ENCODE results near the gene USP37. TPM values are rescaled to one million over a fixed set of nuclear protein-coding genes. Genes with fewer than 3 reads are reported as not detected.
"Not testable (repeated sequence)": the region's sequence is repeated elsewhere in the genome, so short reads cannot be mapped to it uniquely, and the experiment has no call there.

The USP37 gene
- polyA plus RNA-seq, 3 donors, result 1.3 to 2.4 (median 2.2) TPM

DNA sequence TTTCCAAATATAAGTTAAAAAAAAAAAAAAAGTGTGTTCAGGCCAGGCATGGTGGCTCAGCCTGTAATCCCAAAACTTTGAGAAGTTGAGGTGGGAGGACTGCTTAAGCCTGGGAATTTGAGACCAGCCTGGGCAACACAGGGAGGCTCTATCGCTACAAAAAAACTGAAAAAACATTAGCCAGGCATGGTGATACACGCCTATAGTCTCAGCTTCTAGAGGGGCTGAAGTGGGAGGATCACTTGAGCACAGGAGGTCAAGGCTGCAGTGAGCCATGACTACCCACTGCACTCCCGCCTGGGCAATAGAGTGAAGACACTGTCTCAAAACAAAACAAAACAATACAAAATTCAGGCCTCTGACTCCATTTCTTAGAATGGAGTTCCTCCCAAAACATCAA, 9.2 kb downstream of the USP37 start:
- no peak overlapping the region for H3K27ac ChIP-seq (ENCODE audit: low read depth, low read length)
- WGBS, 3 donors, result 95 to 97% (median 96%) methylated on average over 3 of the region's 3 CpGs

DNA sequence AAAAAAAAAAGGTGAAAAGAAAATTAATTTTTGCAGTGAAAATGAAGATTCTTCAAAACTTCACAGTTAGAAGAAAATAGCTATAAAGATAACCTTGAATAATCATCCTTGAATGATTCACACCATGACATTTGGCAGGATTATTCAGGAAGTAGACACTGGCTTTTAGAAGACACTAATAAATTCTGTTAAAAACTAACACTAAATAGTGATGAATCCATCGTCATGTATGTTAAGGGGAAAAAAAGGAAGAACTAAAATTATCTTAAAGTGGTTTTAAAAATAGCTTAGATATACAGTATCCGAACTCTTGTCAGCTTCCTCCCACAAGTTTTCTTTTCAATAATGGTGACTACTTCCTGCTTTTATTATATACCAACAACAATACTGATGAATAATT, 10.2 kb downstream of the USP37 start:
- 42 to 50% (median 46%) methylated on average over 2 of the region's 2 CpGs for WGBS, 3 donors
- no peak overlapping the region for H3K27ac ChIP-seq (ENCODE audit: low read depth, low read length)

DNA sequence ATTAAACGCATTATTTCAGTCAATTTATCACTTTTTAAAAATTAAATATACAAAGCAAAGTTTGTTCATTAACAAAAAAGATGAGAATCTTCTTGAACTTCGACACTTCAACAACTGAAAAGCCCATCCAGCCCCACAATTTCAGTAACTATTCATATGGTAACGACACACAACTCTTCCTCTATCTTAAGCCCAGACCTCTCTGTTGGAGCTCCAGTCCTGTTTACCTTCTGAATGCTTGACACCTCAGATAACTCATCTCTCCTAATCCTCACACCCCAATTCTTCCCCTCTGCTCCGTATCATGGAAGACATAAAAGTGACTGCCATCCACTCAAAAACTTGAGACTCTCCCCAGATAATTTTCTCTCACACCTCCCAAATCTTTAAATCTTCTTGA, 12.6 kb downstream of the USP37 start:
- WGBS, 3 donors, result 85 to 89% (median 89%) methylated on average over 4 of the region's 4 CpGs

DNA sequence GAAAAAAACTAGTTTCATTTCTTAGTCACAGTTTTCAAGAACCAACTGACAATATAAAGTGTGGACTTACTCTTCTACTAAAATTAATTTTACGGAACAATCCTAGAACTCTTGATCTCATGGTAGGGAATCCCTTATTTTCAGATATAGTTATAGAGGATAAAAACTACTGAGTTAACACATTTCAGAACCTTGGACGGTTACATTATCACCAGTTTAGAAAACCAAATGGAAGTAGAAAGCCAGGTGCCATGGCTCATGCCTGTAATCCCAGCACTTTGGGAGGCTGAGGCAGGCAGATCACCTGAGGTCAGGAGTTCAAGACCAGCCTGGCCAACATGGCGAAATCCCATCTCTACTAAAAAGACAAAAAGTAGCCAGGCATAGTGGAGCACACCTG, 13.9 kb downstream of the USP37 start:
- WGBS, 3 donors, result 96 to 97% (median 96%) methylated on average over 3 of the region's 3 CpGs
- not testable (repeated sequence) for H3K27ac ChIP-seq (ENCODE audit: low read depth, low read length)

More for the DNA sequence above, 12.6 kb downstream of the USP37 start:
- no peak overlapping the region for H3K27ac ChIP-seq (ENCODE audit: low read depth, low read length)

DNA sequence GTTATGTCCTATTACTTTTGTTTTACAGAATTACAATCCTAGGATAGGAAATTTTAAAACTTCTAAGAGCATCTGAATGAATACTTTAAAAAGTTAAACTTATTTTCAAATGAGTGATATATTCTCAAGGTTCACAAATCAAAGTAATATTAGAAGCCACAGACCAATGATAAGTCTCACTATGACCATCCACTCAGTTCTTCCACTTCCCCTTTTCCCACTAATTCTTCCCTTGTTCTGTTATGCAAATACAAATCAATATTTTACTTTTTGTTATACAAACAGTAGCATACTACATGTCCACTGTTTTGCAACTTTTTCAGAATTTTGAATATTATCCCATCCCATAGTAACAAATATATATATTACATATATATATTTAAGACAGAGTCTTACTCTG, 20.2 kb downstream of the USP37 start:
- H3K27ac ChIP-seq (ENCODE audit: low read depth, low read length), result no peak overlapping the region

DNA sequence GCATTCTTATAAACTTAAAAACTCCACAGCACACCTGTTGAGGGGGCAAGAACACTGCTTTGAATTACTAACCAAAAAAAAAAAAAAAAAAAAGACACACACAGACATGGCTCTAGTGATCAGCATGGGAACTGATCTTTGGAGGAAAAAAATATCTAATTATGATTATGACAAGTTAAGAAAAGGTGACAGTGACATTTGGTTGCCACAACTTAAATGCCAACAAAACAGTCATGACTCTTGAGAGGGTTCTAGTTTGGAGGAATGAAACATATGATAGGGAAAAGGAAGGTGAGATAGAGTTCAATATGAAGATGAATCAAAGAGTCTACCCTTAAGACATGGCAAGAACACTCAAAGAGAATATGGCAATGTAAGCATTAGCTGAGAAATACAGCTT, 20.6 kb downstream of the USP37 start:
- no peak overlapping the region for H3K27ac ChIP-seq (ENCODE audit: low read depth, low read length)

DNA sequence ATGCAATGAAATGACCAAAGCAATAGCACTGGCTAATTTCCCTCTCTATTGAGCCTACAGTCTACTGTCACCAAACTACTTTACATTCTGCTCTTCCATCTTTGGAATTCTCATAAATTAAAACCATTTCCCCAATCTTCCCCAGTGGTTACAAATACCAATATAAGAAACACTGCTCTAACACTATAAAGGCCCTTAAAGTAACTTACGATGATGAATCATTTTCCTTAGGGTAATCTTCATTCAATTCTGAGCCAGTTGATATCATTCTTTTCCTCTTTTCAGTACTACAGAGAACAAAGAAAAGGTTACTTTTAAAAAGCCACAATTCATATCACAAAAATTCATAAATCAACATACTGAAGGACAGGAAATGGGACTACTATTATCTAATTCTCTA, 22.1 kb downstream of the USP37 start:
- no peak overlapping the region for H3K27ac ChIP-seq (ENCODE audit: low read depth, low read length)
- WGBS, 3 donors, result 91 to 100% (median 98%) methylated on average over 1 of the region's 1 CpG

DNA sequence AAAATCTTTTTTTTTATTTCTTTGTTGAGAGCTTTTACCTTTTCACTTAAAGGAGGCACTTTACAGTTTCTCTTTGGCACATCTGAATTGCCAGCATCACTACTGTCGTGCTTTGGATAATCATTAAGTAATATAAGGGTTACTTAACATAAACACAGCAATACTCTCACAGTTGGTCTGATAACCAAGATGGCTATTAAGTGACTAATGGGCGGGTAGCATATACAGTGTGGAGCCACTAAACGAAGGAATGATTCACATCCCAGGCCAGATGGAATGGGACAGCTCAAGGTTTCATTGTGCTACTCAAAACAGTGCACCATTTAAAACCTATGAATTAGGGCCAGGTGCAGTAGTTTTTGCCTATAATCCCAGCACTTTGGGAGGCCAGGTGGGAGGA, 28.1 kb downstream of the USP37 start:
- H3K27ac ChIP-seq (ENCODE audit: low read depth, low read length), result no peak overlapping the region
- WGBS, 3 donors, result 86 to 91% (median 90%) methylated on average over 3 of the region's 3 CpGs

DNA sequence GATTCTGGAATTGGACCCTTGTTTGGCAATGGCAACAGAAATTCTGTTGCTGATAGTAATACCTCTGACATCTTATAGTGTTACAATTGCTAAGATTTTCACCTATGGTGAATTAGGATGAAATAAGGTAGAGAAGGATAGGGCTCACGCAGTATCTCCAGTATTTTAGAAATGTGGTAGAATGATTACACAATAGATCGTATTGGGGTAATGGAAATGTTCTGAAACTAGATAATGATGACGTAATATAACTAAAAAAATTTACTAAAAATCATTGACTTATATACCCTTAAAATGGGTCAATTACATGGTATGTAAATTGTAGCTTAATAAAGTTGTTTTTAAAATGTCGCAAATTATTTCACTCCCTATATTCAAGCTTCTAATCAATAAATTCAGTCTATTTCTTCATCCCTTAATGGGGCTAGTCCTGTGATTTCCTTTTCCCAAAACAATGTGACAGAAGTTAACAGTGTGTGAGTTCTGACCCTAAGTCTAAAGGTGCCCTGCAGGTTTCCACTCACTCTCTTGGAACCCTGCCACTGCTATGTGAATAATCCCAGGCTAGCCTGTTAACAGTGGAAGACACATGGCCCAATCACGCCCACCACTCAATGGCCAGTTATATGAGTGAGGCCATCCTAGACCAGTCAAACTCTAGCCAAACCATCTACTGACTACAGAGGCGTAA, 31.2 kb downstream of the USP37 start:
- WGBS, 3 donors, result 81 to 88% (median 86%) methylated on average over 6 of the region's 6 CpGs
- H3K27ac ChIP-seq (ENCODE audit: low read depth, low read length), result no peak overlapping the region

DNA sequence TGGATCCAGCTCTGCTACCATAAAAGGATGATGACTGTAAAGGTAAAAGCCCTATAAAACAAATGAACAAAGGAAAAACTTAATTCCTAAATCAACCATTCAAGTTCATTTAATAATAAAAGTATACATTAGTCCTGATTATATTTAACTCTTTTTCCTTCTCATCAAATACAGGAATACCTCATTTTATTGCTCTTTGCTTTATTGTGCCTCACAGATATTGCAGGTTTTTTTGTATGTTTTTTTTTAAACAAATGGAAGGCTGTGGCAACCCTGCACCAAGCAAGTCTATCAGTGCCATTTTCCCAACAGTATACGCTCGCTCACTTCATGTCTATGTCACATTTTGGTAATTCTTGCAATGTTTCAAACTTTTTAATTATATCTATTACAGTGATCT, 38.2 kb downstream of the USP37 start:
- 98 to 100% (median 99%) methylated on average over 2 of the region's 2 CpGs for WGBS, 3 donors

DNA sequence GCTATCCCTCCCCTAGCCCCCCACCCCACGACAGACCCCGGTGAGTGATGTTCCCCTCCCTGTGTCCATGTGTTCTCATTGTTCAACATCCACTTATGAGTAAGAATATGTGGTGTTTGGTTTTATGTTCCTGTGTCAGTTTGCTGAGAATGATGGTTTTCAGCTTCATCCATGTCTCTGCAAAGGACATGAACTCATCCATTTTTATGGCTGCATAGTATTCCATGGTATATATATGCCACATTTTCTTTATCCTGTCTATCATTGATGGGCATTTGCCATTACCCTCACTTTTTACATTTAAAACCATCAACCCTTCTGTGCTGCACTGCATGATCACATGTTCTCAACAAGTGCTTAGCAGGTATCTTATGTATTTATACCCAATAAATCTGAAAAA, 39.7 kb downstream of the USP37 start:
- 97 to 100% (median 100%) methylated on average over 2 of the region's 2 CpGs for WGBS, 3 donors
- not testable (repeated sequence) for H3K27ac ChIP-seq (ENCODE audit: low read depth, low read length)

More for the DNA sequence above, 38.2 kb downstream of the USP37 start:
- no peak overlapping the region for H3K27ac ChIP-seq (ENCODE audit: low read depth, low read length)

DNA sequence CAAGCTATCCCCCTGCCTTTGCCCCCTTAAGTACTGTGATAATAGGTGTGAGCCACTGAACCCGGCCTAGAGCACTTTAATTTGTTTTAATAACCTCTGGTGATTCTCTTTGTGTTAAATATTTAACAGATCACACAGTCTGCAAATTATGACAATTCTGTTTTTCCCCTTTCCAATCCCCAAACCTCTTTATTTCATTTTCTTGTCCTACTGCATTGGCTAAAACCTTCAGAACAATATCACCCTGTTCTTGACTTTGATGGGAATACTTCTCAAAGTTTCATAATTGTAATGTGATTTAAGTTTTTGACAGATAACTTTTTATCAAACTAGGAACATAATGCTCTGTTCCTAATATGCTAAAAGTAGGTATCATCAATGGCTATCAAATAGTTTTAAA, 44.5 kb downstream of the USP37 start:
- no peak overlapping the region for H3K27ac ChIP-seq (ENCODE audit: low read depth, low read length)
- WGBS, 3 donors, result 46 to 100% (median 96%) methylated on average over 1 of the region's 1 CpG

DNA sequence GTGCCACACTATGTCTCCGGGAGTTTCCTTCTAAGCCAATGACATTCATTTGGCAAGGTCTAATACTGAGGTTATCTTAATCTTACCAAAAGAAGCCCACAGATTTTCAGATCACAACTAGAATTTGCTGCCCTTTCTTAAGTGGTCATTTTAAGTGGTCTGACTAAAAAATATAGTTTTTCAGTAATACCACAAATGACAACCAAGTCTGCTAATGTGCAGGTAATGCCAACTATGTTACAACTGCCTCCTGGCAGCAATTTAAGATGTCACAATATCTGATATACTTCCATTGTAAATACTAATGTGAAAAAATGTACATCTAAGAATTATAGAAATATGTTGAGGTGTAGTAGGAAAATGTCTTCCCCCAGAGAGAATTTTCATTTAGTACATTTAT, 49.3 kb downstream of the USP37 start:
- no peak overlapping the region for H3K27ac ChIP-seq (ENCODE audit: low read depth, low read length)
- 85 to 99% (median 91%) methylated on average over 1 of the region's 1 CpG for WGBS, 3 donors

DNA sequence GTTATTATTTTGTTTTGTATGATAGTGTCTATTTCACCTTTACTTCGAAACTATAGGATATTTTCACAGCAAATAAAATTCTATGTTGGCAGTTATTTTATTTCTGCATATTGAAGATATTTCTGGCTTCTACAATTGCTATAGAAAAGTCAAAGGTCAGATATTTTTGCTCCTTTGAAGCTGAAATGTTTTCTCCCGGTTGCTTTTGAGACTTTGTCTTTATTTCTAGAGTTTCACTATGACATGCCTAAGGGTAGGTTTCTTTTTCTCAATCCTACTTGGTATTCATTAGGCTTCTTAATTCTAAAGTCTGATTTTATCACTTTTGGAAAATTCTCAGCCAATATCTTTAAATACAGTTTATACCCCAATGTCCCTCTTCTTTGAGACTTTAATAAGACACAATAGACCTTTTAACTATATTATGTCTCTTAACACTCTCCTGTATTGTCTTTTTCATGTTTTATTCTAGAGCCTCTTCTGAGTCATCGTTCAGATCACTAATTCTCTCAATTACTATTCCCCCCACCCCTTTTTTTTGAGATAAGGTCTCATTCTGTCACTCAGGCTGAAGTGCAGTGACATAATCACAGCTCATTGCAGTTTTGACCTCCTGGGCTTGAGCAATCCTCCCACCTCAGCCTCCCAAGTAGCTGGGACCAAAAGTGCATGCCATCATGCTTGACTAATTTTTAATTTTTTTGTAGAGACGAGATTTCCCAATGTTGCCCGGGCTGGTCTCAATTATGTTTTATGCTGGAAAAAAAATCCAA, 50.5 kb downstream of the USP37 start:
- H3K27ac ChIP-seq (ENCODE audit: low read depth, low read length), result no peak overlapping the region
- 85 to 91% (median 89%) methylated on average over 5 of the region's 5 CpGs for WGBS, 3 donors

DNA sequence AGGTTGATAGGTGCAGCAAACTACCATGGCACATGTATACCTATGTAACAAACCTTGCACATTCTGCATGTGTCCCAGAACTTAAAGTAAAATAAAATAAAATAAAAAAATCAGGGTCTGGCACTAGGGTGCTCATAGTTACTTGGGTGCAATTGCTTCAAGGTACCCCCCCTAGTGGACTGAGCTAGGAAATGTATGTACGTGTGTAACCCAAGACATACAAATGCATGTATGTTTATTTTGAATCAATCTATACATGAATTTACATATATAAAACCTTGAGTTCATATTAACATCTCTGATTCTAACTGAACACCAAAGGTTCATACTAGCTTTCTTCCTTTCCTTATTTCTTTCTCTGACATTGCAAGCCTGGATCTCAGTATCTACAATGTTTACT, 51.5 kb downstream of the USP37 start:
- 83 to 97% (median 89%) methylated on average over 1 of the region's 1 CpG for WGBS, 3 donors
- H3K27ac ChIP-seq (ENCODE audit: low read depth, low read length), result no peak overlapping the region

DNA sequence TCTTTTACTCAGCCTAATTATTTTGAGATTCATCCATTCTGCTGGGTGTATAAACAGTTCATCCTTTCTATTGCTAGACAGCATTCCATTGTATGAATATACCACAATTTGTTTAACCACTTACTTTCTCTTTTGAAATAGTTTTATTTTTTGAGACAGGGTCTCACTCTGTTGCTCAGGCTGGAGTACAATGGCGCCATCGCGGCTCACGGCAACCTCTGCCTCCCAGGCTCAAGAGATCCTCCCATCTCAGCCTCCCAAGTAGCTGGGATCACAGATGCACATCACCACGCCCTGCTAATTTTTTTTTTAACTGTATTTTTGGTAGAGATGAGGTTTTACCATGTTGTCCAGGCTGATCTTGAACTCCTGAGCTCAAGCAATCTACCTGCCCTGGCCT, 54.5 kb downstream of the USP37 start:
- WGBS, 3 donors, result 95 to 99% (median 98%) methylated on average over 5 of the region's 5 CpGs
- H3K27ac ChIP-seq (ENCODE audit: low read depth, low read length), result no peak overlapping the region

DNA sequence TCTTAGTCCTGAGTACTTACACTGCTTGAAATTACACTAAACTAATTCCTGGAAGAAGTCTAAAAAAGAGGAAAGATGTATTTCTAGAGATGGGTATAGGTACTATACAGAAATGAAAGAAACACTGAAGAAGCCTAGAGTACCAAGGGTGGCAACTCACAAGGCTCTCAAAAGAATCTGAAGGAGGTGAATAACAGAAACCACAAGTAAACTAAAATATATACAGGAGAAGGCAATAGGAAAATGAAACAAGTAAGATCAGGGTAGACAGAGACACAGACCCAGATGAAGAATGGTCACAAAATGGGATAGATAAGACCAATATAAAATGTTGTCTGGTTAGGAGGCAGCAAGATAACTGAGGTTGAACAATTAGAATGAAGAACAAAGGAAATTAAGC, 59.9 kb downstream of the USP37 start:
- H3K27ac ChIP-seq (ENCODE audit: low read depth, low read length), result no peak overlapping the region

DNA sequence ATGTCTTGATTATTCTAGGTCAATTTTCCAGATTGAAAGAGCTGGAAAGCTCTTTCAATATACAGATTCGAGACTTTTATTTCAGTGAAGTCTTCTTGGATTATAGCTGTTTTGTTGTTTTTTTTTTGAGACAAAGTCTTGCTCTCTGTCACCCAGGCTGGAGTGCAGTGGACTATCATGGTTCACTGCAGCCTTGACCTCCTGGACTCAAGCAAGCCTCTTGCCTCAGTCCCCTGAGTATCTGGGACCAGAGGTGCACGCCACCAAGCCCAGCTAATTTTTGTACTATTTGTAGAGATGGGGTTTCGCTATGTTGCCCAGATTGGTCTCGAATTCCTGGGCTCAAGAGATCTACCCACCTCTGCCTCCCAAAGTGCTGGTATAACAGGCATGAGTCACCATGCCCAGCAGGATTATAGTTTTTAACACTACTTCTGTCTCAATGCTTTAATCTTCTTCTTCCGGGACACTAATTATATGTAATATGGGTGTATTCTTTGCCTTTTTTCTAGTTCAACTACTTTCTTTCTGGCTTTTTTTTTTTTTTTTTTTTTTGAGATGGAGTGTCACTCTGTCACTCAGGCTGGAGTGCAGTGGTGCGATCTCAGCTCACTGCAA, 62.3 kb downstream of the USP37 start:
- H3K27ac ChIP-seq (ENCODE audit: low read depth, low read length), result no peak overlapping the region
- WGBS, 3 donors, result 96% methylated on average over 6 of the region's 6 CpGs

DNA sequence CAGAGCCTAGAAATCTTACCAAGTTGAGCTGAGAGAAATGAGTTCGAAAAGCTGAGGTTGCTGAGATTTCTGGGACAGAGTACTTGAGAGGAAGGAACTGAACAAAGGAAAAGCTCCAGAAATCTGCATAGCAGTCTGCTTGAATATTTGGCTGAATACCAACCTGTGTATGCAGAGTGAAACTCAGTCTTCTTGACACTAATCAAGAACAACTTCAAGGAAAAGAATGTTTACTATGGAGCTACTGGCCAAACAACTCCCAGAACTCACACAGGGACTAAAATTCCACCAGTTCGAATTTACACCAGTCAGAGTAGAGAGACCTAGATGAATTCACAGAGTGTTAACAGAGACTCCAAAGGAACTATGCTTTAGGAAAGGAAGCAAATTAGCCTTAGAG, 66.5 kb downstream of the USP37 start:
- H3K27ac ChIP-seq (ENCODE audit: low read depth, low read length), result no peak overlapping the region
- WGBS, 3 donors, result 31 to 38% (median 31%) methylated on average over 2 of the region's 2 CpGs

All from adipose tissue (tissue), 3 donors.